Esophagus squamous epithelium (tissue), 4 donors: ENCODE data around the gene FCRL1.

Experiments
- CTCF ChIP-seq, 6 experiments: fragments of 450-650 bp in 4 of 6; fragments of 200-600 bp in 2 of 6; sonication (generic) in 2 of 6; IDR thresholded peaks; one replicate each; pipeline ENCODE4 v1.5.1; 2016 to 2019; ENCODE audit warnings: antibody characterized with exemption in 6 of 6, mild to moderate bottlenecking in 4 of 6, moderate library complexity in 4 of 6
- POLR2A ChIP-seq, 4 donors: fragments of 450-650 bp; IDR thresholded peaks; one replicate each; pipeline ENCODE4 v1.6.1; 2017; ENCODE audit warnings: antibody characterized with exemption in 4 of 4, mild to moderate bottlenecking in 4 of 4, moderate library complexity in 3 of 4

- TF ChIP-seq CTCF (IDR thresholded peaks at IDR 0.05) (no peak), POLR2A (IDR thresholded peaks at IDR 0.05) (no peak)
These were observed 48.7 kb upstream of the FCRL1 start for GRCh38 chr1:157868654-157869053.
